Measurements from ENCODE around the gene CPSF3. TPM values are rescaled to one million over a fixed set of nuclear protein-coding genes. Genes with fewer than 3 reads are reported as not detected.

Gene CPSF3
- total RNA-seq = 24.6 and 24.9 TPM in 2 replicates

GRCh38 chr2:9423100-9423921, at the start of gene CPSF3, which contains the start of gene ITGB1BP1:
TSS of gene CPSF3 (plus strand) at chr2:9423654. CDS start at chr2:9423774, 120 bp downstream.
TSS of gene ITGB1BP1 (minus strand) at chr2:9423528. CDS start at chr2:9418697, 4,831 bp downstream.

GRCh38 chr2:9474361-9475057, 51.1 kb downstream of the CPSF3 start, which contains the start of gene IAH1:
TSS of gene IAH1 (plus strand) at chr2:9474551. CDS start at chr2:9474567, 16 bp downstream.

Other genes starting within 250 kb of the CPSF3 start
- gene ASAP2, start 216.8 kb upstream of the CPSF3 start, total RNA-seq = 25.8 and 27.3 TPM in 2 replicates
- 58.3 and 69.7 TPM in 2 replicates for gene ITGB1BP1, start 126 bp upstream of the CPSF3 start, total RNA-seq
- gene IAH1, start 50.9 kb downstream of the CPSF3 start, total RNA-seq = 50.5 and 52.5 TPM in 2 replicates
- gene ADAM17, start 132.2 kb downstream of the CPSF3 start, total RNA-seq = 23.6 and 29.3 TPM in 2 replicates
- gene YWHAQ, start 207.3 kb downstream of the CPSF3 start, total RNA-seq = 183 and 236 TPM in 2 replicates

Data from cardiac atrium fibroblast (primary cell).